Suprapubic skin (tissue), 4 donors: ENCODE measurements around the gene SP2. TPM values are rescaled to one million over a fixed set of nuclear protein-coding genes. Genes with fewer than 3 reads are reported as not detected.
A peak's percentile ranks its signal among the peaks of the same experiment; 100 is the strongest.

ENCODE experiments used
- DNase-seq, 2 donors: peaks; one replicate each; pipeline ENCODE4 v3.0.0-alpha.2; 2019; ENCODE audit warnings: low spot score in 2 of 2
- H3K27ac ChIP-seq: fragments of 200-600 bp; sonication (generic); one replicate; pipeline ENCODE4 v1.5.1; 2019
- H3K27me3 ChIP-seq: fragments of 200-600 bp; sonication (generic); one replicate; pipeline ENCODE4 v1.5.1; 2019
- H3K36me3 ChIP-seq: fragments of 200-600 bp; sonication (generic); one replicate; pipeline ENCODE4 v1.5.1; 2019
- H3K4me1 ChIP-seq: fragments of 200-600 bp; sonication (generic); one replicate; pipeline ENCODE4 v1.5.1; 2019
- H3K4me3 ChIP-seq: fragments of 200-600 bp; sonication (generic); one replicate; pipeline ENCODE4 v1.5.1; 2019; ENCODE audit warnings: mild to moderate bottlenecking
- H3K9me3 ChIP-seq: fragments of 200-600 bp; sonication (generic); one replicate; pipeline ENCODE4 v1.5.1; 2019
- EP300 ChIP-seq: sonication (generic); formaldehyde crosslinking; IDR thresholded peaks from one replicate; pipeline ENCODE4 v1.6.1; 2017; ENCODE audit warnings: antibody characterized with exemption
- POLR2A ChIP-seq, 2 donors: fragments of 450-650 bp; IDR thresholded peaks; one replicate each; pipeline ENCODE4 v1.6.1; 2017; ENCODE audit warnings: antibody characterized with exemption in 2 of 2, mild to moderate bottlenecking in 2 of 2, moderate library complexity in 2 of 2
- POLR2AphosphoS5 ChIP-seq, 3 donors: sonication (generic); formaldehyde crosslinking; IDR thresholded peaks; one replicate each; pipeline ENCODE4 v1.6.1; 2017; ENCODE audit warnings: antibody characterized with exemption in 3 of 3
- WGBS: methylation state at CpG from one replicate; pipeline ENCODE4 v1.1.5; 2018; 5-methylcytosine and 5-hydroxymethylcytosine counted together
- total RNA-seq, 4 donors: library from RNA; depleted of rRNA; stranded (reverse); fragments of >200 nt; gene quantifications; one replicate each; pipeline ENCODE4 v1.1.0, GENCODE V29; 2016
- TF ChIP-seq, protein P1 (sequence below), 2 donors: fragments of 200-600 bp in 1 of 2; fragments of 450-650 bp in 1 of 2; sonication (generic) in 1 of 2; IDR thresholded peaks; one replicate each; pipeline ENCODE4 v1.5.1; 2016 to 2019; ENCODE audit warnings: antibody characterized with exemption in 2 of 2, mild to moderate bottlenecking in 1 of 2, moderate library complexity in 1 of 2

Gene SP2
- total RNA-seq, 4 donors from 2014 or later: 6.9 to 12.7 (median 9.8) TPM

DNA sequence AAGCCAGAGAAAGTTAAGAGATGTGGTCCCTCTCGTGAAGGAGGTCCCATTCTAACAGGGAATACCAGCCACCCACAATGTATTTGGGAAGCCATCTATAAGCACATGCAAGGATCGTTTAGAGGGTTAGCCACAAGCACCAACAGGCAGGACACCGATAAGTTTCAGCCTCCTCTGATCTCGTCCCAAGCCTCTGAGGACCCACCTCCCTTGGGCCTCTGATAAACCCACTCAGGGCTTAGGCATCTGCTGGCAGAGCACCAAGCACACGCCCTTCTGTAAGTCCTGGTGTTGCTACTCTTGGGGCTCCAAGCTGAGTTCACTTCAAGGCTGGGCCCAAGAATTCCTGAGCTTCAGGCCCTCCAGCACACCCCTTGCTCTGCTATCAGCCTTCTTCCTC, 39.9 kb downstream of the SP2 start:
- Histone ChIP-seq H3K36me3 (no peaks in the 10 kb centered on the region), H3K4me1 (peaks cover 7% of the 10 kb centered on the region), H3K27ac (no peak overlapping the region), H3K27me3 (no peaks in the 10 kb centered on the region), H3K4me3 (no peak overlapping the region), H3K9me3 (no peaks in the 10 kb centered on the region)
- WGBS: 34% methylated on average over 5 of the region's 5 CpGs
- TF ChIP-seq, protein P1, sequence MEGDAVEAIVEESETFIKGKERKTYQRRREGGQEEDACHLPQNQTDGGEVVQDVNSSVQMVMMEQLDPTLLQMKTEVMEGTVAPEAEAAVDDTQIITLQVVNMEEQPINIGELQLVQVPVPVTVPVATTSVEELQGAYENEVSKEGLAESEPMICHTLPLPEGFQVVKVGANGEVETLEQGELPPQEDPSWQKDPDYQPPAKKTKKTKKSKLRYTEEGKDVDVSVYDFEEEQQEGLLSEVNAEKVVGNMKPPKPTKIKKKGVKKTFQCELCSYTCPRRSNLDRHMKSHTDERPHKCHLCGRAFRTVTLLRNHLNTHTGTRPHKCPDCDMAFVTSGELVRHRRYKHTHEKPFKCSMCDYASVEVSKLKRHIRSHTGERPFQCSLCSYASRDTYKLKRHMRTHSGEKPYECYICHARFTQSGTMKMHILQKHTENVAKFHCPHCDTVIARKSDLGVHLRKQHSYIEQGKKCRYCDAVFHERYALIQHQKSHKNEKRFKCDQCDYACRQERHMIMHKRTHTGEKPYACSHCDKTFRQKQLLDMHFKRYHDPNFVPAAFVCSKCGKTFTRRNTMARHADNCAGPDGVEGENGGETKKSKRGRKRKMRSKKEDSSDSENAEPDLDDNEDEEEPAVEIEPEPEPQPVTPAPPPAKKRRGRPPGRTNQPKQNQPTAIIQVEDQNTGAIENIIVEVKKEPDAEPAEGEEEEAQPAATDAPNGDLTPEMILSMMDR (IDR thresholded peaks at IDR 0.05): no peak
- TF ChIP-seq EP300 (no peak), POLR2AphosphoS5 (IDR thresholded peaks at IDR 0.05) (no peak), POLR2A (IDR thresholded peaks at IDR 0.05) (no peak)
- no peak for DNase-seq

GRCh38 chr17:47937941-47938340, 41.9 kb downstream of the SP2 start:
- no peak for TF ChIP-seq EP300
- no peak for TF ChIP-seq POLR2AphosphoS5 (IDR thresholded peaks at IDR 0.05)
- no peak for TF ChIP-seq POLR2A (IDR thresholded peaks at IDR 0.05)
- TF ChIP-seq, protein P1 (IDR thresholded peaks at IDR 0.05): no peak
- no peak overlapping the region for H3K4me3 ChIP-seq
- H3K27ac ChIP-seq: no peak overlapping the region
- H3K36me3 ChIP-seq: no peaks in the 10 kb centered on the region
- H3K9me3 ChIP-seq: no peaks in the 10 kb centered on the region
- WGBS: 82% methylated on average over 5 of the region's 5 CpGs
- DNase-seq: no peak
- no peaks in the 10 kb centered on the region for H3K27me3 ChIP-seq
- H3K4me1 ChIP-seq: peaks cover 23% of the 10 kb centered on the region

DNA sequence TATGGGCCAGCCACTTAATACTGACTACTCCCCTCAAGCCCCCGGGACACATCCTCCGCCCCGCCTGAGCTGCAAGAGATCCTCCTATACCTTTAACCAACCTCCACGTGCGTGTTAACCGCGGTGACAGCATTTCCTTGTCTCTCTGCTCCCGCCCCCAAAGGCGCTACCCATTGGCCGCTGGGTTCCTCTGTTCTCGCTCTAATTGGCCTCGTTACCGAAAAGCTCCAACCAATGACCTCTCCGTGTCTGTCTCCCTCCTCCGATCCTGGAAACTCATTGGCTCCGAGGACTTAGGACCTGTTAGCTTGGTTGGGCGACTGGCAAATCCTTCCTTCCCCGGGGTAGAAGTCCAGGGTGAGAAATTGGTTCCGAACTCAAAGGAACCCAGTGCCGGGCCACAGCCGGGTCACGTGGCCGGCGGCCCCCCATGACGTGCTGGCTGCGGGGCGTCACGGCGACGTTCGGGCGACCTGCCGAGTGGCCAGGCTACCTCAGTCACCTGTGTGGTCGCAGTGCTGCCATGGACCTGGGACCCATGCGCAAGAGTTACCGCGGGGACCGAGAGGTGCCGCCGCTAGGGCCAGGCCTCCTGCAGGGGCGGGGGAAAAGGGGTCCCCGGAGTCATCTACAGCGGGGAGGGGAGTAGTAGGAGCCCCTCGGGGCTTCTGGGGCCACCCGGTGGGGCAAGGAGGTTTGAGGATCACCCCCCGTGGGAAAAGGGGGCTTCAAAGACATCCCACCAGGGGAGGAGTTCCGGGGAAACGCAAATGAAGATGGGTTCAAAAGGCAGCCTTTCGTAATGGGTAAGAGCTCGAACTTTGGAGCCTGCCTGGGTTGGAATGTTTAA, 45.4 kb downstream of the SP2 start, which contains the start of gene PNPO:
Gene PNPO (plus strand): TSS at position 326 of the 850 bp plus-strand sequence. CDS start 105 bp downstream, at position 431.
- DNase-seq: peak; percentile 97 to 98
- peak within 1 kb of the TSS; percentile 60 for H3K4me3 ChIP-seq
- H3K27me3 ChIP-seq: no peaks in the 10 kb centered on the region
- WGBS: 1% methylated on average over 31 of the region's 50 CpGs
- H3K4me1 ChIP-seq: peaks cover 27% of the 10 kb centered on the region
- H3K36me3 ChIP-seq: peaks cover 15% of the 10 kb centered on the region
- H3K9me3 ChIP-seq: no peaks in the 10 kb centered on the region
- peak within 1 kb of the TSS; percentile 57 for H3K27ac ChIP-seq
- peak in 1 of 2 donors; percentile 35 for TF ChIP-seq POLR2A (IDR thresholded peaks at IDR 0.05)
- TF ChIP-seq EP300: no peak
- TF ChIP-seq POLR2AphosphoS5 (IDR thresholded peaks at IDR 0.05): peak in 1 of 3 donors; percentile 69

DNA sequence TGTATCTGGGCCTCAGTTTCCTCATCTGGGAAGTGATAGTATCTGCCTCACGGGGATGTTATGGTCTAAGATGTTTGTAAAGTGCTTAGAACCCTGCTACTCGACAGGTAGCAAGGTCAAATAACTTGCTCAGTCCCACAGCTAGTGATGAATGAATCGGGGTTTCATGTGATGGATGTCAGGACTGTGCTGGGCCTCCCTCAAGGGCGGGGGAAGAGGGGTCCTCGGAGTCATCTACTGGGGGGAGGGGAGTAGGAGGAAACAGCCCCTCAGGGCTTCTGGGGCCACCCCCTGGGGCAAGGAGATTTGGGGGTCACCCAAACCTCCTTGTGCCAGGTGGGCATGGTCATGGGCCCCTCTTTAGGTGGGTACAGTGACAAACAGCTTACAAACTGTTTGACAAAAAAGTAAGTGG, 46.1 kb downstream of the SP2 start:
- TF ChIP-seq EP300: no peak
- TF ChIP-seq POLR2A (IDR thresholded peaks at IDR 0.05): no peak
- no peak for TF ChIP-seq POLR2AphosphoS5 (IDR thresholded peaks at IDR 0.05)
- TF ChIP-seq, protein P1 (IDR thresholded peaks at IDR 0.05): no peak
- Histone ChIP-seq H3K4me1 (peaks cover 32% of the 10 kb centered on the region), H3K36me3 (peaks cover 15% of the 10 kb centered on the region), H3K9me3 (no peaks in the 10 kb centered on the region), H3K27ac (peak overlapping the region; percentile 57), H3K4me3 (peak overlapping the region; percentile 60), H3K27me3 (no peaks in the 10 kb centered on the region)
- WGBS: 11% methylated on average over 4 of the region's 5 CpGs
- DNase-seq: no peak

GRCh38 chr17:47942568-47942967, 46.5 kb downstream of the SP2 start:
- Histone ChIP-seq H3K27me3 (no peaks in the 10 kb centered on the region), H3K4me3 (peak overlapping the region; percentile 60), H3K4me1 (peaks cover 34% of the 10 kb centered on the region), H3K27ac (no peak overlapping the region), H3K36me3 (peaks cover 15% of the 10 kb centered on the region), H3K9me3 (no peaks in the 10 kb centered on the region)
- TF ChIP-seq EP300: no peak
- no peak for TF ChIP-seq POLR2AphosphoS5 (IDR thresholded peaks at IDR 0.05)
- TF ChIP-seq, protein P1 (IDR thresholded peaks at IDR 0.05): no peak
- no peak for TF ChIP-seq POLR2A (IDR thresholded peaks at IDR 0.05)
- no peak for DNase-seq
- WGBS: 60% methylated on average over 6 of the region's 6 CpGs
